Measurements from ENCODE around the gene SELE.
"Not testable (repeated sequence)": the region's sequence is repeated elsewhere in the genome, so short reads cannot be mapped to it uniquely, and the experiment has no call there.

SELE gene

DNA sequence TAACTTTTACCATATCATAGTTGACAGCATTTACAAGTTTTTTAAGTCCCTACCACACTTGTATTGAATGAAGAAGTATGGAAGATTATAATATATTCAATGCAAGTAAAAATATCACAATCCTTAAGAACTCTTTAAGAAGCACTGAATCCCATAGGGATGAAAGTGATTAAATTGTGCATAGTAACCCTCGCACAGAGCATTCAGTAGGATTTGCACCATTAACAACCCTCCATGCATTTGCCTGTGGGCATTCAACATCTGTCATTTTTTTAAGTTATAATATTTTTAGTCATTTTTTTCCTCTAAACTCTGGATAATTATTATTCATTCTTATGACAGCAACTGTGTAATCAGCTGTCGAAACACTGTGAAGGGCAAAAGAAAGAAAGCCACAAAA lies 10.1 kb downstream of the SELE start:
- DNase-seq = no peak

DNA sequence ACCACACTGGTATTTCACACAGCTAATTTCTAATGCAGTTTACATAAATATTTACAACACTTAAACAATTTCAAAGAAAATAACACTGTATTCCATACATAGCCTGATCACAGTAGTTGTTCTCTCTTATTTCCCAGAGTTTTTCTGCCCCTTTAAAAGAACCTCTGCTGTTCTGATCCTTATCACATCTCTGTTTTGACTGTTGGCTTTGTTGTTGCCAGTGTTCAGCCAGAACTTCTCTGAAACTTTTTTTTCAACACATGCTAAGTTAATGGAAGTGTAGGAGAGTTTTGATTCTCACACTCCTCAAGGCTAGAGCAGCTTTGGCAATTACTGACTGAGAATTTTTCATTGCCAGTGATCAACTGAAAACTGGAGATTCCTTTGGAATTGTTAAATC lies 11.1 kb downstream of the SELE start:
- no peak for DNase-seq

- not testable (repeated sequence) for DNase-seq
Measured at GRCh38 chr1:169715100-169715499, 18.8 kb downstream of the SELE start.

DNA sequence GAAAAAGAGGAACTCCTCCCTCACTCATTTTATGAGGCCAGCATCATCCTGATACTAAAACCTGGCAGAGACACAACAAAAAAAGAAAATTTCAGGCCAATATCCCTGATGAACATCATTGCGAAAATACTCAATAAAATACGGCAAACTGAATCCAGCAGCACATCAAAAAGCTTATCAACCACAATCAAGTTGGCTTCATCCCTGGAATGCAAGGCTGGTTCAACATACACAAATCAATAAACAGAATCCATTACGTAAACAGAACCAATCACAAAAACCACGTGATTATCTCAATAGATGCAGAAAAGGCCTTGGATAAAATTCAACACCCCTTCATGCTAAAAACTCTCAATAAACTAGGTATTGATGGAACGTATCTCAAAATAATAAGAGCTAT lies 20.8 kb downstream of the SELE start:
- not testable (repeated sequence) for DNase-seq

- DNase-seq = no peak
Measured at GRCh38 chr1:169712309-169712631, 21.6 kb downstream of the SELE start.

DNA sequence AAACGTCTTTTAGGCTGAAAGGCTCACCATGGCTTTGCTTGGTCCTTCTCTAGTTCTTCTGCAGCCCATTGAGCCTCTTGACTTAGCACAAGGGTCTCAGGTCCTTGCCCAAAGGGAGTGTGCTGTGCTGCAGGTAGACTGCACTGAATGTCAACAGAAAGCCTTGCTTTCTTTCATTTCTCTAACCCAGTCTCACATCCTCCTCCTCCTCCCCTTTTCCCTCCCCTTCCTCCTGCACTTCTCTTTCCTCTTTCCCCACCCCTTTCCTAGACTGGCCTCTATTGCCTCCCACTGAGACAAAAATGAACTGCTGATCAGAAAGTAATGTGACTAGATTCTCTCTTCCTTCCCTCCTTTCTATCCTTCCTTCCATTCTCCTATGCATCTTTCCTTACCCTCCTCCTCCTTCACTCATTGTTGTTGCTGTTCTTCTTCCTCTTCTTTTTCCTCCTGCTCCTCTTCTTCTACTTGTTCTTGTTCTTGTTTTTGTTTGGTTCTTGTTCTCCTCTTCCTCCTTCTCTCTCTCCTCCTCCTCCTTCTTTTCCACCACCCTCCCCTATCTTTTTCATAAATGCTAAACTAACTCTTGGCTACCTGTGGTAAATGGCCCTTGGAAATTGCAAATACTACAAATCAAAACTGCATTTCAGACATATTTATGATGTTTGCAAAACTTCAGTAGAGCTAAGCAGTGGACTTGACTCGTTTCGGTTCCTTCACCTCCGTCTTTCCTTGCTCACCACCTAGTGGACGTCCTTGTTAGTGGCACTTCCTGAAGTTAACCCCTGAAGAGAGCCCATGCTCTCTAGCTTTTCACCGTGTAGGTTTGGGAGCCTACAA lies 22.2 kb downstream of the SELE start, which contains the start of gene SELL:
Gene SELL, minus strand, starts transcription at position 152 of the 840 bp plus-strand sequence. Its CDS starts 122 bp downstream, at position 30.
- DNase-seq = peak; percentile 68

- no peak for DNase-seq
Measured at GRCh38 chr1:169708647-169709046, 25.2 kb downstream of the SELE start.

DNA sequence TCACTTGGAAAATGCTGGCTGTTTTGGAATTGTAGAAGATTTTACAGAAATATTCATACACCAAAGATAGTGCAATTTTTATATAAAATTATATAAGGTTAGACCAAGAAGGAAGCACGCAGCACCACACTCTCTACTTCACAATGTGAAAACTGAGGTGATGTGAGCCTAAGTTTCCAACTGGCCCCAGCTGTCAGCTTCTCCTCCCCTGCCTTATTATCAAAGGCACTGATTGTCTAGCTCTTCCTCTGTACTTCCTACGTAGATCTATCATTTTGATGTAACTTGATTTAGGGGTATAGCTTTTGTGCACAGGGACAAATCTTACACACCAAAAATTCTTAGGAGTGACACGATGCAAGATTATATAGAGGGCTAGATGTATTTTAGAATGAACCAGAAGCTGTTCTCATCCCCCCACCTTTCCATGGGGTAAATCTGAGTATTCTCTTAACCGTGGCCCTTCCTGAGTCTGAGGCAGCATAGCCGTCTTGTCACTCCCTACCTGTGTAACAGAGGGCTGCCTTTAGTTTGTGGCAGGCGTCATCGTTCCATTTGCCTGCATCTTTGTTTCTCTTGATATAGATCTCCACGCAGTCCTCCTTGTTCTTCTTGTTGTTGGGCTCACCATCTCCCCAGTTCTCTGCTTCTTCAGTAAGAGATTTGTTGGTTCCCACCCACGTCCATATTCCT lies 25.8 kb downstream of the SELE start:
- DNase-seq = no peak

GRCh38 chr1:169704797-169705196 lies 29.1 kb downstream of the SELE start:
- no peak for DNase-seq

- no peak for DNase-seq
Measured at GRCh38 chr1:169701261-169702005, 32.4 kb downstream of the SELE start.

DNA sequence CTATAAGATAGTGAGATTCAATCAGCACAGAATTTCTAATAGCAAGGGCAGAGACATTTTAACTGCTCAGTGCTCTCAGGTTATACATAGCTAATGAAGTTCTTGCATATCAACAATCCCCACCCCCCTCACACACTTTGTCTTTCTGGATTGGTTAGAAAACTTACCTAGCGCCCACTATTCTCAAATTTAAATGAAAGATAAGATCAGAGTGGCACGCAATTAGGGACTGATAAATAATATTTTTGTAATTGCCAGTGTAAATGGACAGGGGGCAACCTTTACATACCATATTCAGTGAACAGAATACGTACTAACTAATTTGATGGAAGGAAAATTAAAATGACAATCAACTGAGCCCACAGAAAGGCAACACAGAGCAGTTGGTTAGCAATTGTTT lies 34.2 kb downstream of the SELE start:
- DNase-seq = no peak

DNA sequence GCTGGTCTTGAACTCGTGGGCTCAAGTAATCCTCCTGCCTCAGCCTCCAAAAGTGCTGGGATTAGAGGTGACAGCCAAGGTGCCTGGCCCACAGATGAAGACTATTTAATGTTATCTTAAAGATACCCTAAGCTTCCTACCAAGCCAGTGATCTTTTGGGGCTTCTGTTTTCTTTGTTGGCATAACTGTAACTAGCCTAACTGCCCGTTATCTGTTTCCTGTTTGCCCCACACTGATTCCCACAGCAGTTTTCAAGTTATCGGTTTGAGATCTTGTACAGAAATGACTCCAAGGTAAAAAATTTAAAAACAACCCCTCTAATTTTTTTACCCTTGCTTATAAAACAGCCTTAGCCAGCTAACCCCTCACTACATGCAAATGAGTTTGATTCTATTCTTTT lies 34.9 kb downstream of the SELE start:
- DNase-seq = no peak

DNA sequence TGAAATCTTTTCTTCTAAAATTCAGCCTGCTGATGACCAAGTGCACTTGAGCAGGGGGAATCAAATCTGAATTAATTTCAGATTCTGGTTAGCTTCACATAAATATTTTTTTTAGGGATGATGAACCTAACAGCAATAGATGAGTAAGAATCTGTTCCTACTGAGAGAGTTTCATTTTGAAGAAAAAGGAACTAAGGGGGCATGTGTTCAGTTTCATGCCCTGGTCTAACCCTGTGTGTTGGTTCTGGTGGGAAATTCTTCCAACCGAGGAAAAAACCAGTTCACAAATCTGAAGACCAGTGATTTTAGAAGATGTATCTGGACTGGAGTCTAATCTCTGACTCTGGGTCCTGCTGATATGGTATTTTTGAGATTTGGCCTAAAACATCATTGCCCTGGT lies 36.1 kb downstream of the SELE start:
- no peak for DNase-seq

- no peak for DNase-seq
Measured at GRCh38 chr1:169696273-169697100, 37.4 kb downstream of the SELE start.

GRCh38 chr1:169694304-169695075 lies 39.4 kb downstream of the SELE start:
- DNase-seq = peak; percentile 40

DNA sequence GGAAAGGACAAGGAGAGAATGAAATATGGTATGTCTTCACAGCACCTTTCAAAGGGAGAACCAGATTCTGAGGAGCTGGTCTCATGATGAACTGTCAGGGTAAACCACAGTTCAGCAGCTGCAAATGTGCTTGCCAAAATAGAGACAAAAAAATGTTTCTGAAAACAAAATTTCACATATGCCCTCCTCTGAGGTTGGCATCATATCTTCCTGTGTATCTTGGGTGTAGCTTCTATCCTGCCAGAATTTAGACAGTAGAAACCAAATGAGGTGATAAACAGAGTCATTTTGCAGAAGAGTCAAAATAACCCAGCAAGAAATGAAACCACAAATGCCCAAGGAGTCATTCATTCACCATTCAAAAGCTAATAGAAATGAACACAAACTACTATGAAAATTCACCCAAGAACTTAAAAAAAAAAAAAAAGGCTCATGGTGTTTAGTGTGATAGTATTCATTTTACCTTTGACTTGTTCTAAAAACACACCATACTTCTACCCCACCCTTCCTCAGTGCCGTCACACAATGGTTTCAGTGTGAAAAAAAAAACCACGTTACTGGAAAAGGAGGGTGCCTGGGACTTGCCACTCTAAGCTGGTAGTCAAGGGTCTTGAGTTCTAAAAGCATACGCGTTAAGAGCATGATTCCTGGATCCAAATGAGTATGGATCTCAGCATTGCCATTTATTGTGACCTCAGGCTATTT lies 41.0 kb downstream of the SELE start:
- peak; percentile 35 for DNase-seq

DNA sequence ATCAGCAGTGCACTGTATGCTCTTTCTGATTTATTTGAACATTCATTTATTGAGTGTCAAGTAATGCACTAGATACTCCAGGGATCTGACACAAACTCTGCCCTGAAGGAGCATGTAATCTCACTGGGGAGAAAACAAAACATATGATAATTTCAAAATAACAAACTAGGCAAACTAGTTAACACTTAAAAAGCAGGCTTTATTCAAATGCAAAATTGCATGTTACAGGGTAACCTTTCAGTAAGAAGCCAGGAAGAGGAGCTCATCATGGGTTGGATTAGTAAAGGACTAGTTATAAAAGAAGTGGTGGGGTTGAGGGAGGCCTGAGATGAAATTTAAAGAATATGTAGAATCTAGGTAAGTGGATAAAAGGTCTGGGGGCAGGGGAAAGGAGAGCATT lies 43.4 kb downstream of the SELE start:
- no peak for DNase-seq

DNA sequence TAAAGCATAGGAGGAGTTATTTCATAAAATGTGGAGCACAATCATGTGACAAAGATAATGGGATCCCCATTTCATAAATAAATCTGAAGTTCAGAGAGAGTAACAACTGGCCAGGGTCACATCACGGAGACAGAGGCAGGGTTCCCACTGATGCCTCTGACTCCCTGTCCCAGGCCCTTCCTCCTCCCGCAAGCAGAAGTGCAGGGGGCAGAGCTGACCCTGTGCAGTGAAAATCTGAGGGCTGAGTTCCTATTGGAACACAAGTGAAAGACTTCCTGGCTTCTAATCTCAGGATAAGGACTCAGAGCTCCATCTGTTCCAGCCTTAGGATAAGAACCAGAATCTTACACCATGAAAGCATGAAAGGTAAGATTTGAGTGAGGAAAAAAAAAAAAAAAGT lies 44.5 kb downstream of the SELE start:
- DNase-seq = no peak

DNA sequence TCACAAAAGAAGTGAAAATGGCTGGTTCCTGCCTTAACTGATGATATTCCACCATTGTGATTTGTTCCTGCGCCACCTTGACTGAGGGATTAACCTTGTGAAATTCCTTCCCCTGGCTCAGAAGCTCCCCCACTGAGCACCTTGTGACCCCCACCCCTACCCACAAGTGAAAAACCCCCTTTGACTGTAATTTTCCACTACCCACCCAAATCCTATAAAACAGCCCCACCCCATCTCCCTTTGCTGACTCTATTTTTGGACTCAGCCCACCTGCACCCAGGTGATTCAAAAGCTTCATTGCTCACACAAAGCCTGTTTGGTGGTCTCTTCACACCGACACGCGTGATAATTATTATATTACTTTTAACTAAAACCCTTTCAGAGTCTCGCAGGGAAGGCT lies 45.5 kb downstream of the SELE start:
- not testable (repeated sequence) for DNase-seq

- DNase-seq = no peak
Measured at GRCh38 chr1:169683661-169684060, 50.2 kb downstream of the SELE start.

DNA sequence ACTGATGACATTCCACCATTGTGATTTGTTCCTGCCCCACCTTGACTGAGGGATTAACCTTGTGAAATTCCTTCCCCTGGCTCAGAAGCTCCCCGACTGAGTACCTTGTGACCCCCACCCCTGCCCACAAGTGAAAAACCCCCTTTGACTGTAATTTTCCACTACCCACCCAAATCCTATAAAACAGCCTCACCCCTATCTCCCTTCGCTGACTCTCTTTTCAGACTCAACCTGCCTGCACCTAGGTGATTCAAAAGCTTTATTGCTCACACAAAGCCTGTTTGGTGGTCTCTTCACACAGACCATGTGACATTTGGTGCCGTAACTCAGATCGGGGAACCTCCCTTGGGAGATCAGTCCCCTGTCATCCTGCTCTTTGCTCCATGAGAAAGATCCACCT lies 50.7 kb downstream of the SELE start:
- not testable (repeated sequence) for DNase-seq

All from effector CD4-positive, alpha-beta T cell (primary cell).